IMR-90 (cell line): ENCODE results near the gene NDUFS7.

ENCODE experiments used
- BHLHE40 ChIP-seq: fragments of 150-350 bp; IDR thresholded peaks from 2 replicates; pipeline ENCODE4 v1.6.1; 2016; ENCODE audit warnings: mild to moderate bottlenecking, low read depth, low read length
- CEBPB ChIP-seq: IDR thresholded peaks from 2 replicates; pipeline ENCODE4 v1.6.1; 2012; ENCODE audit warnings: low read depth, low read length, improper control_type of control experiment
- CHD1 ChIP-seq: IDR thresholded peaks from 2 replicates; pipeline ENCODE4 v1.6.1; 2012; ENCODE audit warnings: low read depth, low read length, improper control_type of control experiment
- MAFK ChIP-seq: IDR thresholded peaks from 2 replicates; pipeline ENCODE4 v1.6.1; 2012; ENCODE audit warnings: low read depth, low read length, improper control_type of control experiment
- MXI1 ChIP-seq: IDR thresholded peaks from 2 replicates; pipeline ENCODE4 v1.6.1; 2012; ENCODE audit warnings: low read depth, mild to moderate bottlenecking, low read length, moderate library complexity, borderline replicate concordance
- NFE2L2 ChIP-seq: fragments of 150-350 bp; IDR thresholded peaks from 2 replicates; pipeline ENCODE4 v1.6.1; 2016; ENCODE audit warnings: low read depth, mild to moderate bottlenecking, low read length
- POLR2A ChIP-seq: IDR thresholded peaks from 2 replicates; pipeline ENCODE4 v1.6.1; 2012; ENCODE audit warnings: mild to moderate bottlenecking, low read depth, low read length
- RAD21 ChIP-seq: IDR thresholded peaks from 2 replicates; pipeline ENCODE4 v1.6.1; 2012; ENCODE audit warnings: low read length, improper control_type of control experiment
- TF ChIP-seq, protein P1 (sequence below): conservative IDR thresholded peaks from 2 replicates; pipeline ENCODE4 v1.5.1; 2012; ENCODE audit warnings: mild to moderate bottlenecking, low read depth, low read length, improper control_type of control experiment
- TF ChIP-seq, protein P2 (sequence below): fragments of 150-350 bp; IDR thresholded peaks from 2 replicates; pipeline ENCODE4 v1.6.1; 2017; ENCODE audit warnings: mild to moderate bottlenecking, antibody characterized with exemption, low read length, low read depth

DNA sequence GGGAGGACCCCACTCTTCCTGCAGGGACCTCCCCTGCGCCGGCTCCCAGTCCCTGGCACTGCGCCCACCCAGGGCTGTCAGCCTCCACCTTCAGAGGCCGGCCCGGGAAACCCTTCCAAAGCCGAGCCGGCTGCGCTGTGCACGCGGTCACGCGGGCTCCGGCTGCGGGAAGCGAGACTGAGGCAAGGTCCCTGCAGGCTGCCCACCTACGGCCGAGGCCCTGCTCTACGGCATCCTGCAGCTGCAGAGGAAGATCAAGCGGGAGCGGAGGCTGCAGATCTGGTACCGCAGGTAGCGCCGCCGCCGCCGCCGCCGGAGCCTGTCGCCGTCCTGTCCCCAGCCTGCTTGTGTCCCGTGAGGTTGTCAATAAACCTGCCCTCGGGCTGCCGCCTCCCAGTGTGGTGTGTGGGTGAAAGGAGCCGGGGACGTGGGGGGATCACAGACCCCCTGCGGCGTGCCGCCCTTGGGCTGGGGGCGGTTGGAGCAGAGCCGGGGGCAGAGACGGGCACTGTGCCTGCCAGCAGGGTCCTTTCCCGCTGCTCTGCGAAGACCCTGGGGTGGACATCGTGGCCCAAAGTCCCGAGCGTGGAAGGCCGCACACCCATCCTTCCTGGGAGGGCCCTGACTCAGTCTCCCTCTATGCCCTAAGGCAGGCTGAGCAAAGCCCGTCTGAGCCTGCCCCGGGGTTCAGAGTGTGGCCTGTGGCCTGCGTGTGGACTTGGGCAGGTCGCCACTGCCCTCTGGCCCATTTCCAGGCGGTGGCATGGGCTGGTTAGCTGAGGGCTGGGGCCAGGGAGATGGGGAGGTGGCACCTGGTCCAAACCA is 11.7 kb downstream of the NDUFS7 start:
- TF ChIP-seq POLR2A, result no peak
- TF ChIP-seq BHLHE40, result no peak
- TF ChIP-seq, protein P1, sequence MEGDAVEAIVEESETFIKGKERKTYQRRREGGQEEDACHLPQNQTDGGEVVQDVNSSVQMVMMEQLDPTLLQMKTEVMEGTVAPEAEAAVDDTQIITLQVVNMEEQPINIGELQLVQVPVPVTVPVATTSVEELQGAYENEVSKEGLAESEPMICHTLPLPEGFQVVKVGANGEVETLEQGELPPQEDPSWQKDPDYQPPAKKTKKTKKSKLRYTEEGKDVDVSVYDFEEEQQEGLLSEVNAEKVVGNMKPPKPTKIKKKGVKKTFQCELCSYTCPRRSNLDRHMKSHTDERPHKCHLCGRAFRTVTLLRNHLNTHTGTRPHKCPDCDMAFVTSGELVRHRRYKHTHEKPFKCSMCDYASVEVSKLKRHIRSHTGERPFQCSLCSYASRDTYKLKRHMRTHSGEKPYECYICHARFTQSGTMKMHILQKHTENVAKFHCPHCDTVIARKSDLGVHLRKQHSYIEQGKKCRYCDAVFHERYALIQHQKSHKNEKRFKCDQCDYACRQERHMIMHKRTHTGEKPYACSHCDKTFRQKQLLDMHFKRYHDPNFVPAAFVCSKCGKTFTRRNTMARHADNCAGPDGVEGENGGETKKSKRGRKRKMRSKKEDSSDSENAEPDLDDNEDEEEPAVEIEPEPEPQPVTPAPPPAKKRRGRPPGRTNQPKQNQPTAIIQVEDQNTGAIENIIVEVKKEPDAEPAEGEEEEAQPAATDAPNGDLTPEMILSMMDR, result no peak
- TF ChIP-seq, protein P2, sequence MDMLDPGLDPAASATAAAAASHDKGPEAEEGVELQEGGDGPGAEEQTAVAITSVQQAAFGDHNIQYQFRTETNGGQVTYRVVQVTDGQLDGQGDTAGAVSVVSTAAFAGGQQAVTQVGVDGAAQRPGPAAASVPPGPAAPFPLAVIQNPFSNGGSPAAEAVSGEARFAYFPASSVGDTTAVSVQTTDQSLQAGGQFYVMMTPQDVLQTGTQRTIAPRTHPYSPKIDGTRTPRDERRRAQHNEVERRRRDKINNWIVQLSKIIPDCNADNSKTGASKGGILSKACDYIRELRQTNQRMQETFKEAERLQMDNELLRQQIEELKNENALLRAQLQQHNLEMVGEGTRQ, result no peak
- no peak for TF ChIP-seq MAFK
- TF ChIP-seq RAD21, result no peak
- TF ChIP-seq MXI1, result no peak
- no peak for TF ChIP-seq CHD1
- no peak for TF ChIP-seq NFE2L2
- no peak for TF ChIP-seq CEBPB
